HFFc6 (cell line): ENCODE measurements around the gene OR4D6. TPM values are rescaled to one million over a fixed set of nuclear protein-coding genes. Genes with fewer than 3 reads are reported as not detected.

Experiments used
- DNase-seq: peaks from one replicate; pipeline ENCODE4 v3.0.0-alpha.2; 2018
- H3K27ac Mint-ChIP-seq: 2 replicates; pipeline ENCODE4 v1.8.0; 2020; ENCODE audit warnings: mild to moderate bottlenecking, mixed read lengths
- H3K27me3 Mint-ChIP-seq: 2 replicates; pipeline ENCODE4 v1.8.0; 2021; ENCODE audit warnings: mild to moderate bottlenecking, moderate library complexity, mixed read lengths; ENCODE audit not compliant: insufficient read depth
- H3K36me3 Mint-ChIP-seq: 2 replicates; pipeline ENCODE4 v1.8.0; 2021; ENCODE audit warnings: low read depth, mixed read lengths
- H3K4me1 Mint-ChIP-seq: 2 replicates; pipeline ENCODE4 v1.8.0; 2020; ENCODE audit warnings: low read depth, mixed read lengths
- H3K4me3 Mint-ChIP-seq: 2 replicates; pipeline ENCODE4 v1.8.0; 2020; ENCODE audit warnings: mild to moderate bottlenecking, moderate library complexity, mixed read lengths
- H3K9me3 Mint-ChIP-seq: 2 replicates; pipeline ENCODE4 v1.8.0; 2020; ENCODE audit warnings: mild to moderate bottlenecking, mixed read lengths
- CTCF ChIP-seq: fragments of 200-600 bp; sonication (generic); IDR thresholded peaks from 2 replicates; pipeline ENCODE4 v1.5.0; 2021; ENCODE audit warnings: antibody characterized with exemption, mild to moderate bottlenecking
- total RNA-seq, 6 experiments: library from RNA; stranded (reverse); fragmentation: NEBNext Ultra II Directional; extraction: Animal tissue kit (Norgen Biotek cat#: 25700); gene quantifications; 2 replicates in 1 of 6; 3 replicates in 5 of 6; pipeline ENCODE4 v1.2.3, GENCODE V29; 2021

Gene OR4D6
- total RNA-seq, 6 experiments from 2014 or later = not detected

GRCh38 chr11:59463190-59463641, 6.5 kb downstream of the OR4D6 start:
- H3K36me3 Mint-ChIP-seq = no peaks in the 10 kb centered on the region
- H3K27ac Mint-ChIP-seq = no peak overlapping the region
- DNase-seq = no peak
- no peaks in the 10 kb centered on the region for H3K9me3 Mint-ChIP-seq
- H3K4me3 Mint-ChIP-seq = no peak overlapping the region
- TF ChIP-seq CTCF = no peak
- H3K27me3 Mint-ChIP-seq = peaks cover 2% of the 10 kb centered on the region; the same call in 1 of the 2 replicates
- peaks cover 6% of the 10 kb centered on the region; the same call in 1 of the 2 replicates for H3K4me1 Mint-ChIP-seq

- H3K27me3 Mint-ChIP-seq = peaks cover 4% of the 10 kb centered on the region
- H3K4me1 Mint-ChIP-seq = no peaks in the 10 kb centered on the region
- H3K36me3 Mint-ChIP-seq = no peaks in the 10 kb centered on the region
- H3K27ac Mint-ChIP-seq = no peak within 1 kb of the TSS
- H3K4me3 Mint-ChIP-seq = no peak within 1 kb of the TSS
- no peak for DNase-seq
- no peak for TF ChIP-seq CTCF
- no peaks in the 10 kb centered on the region for H3K9me3 Mint-ChIP-seq
These were observed 16.3 kb downstream of the OR4D6 start, which contains the start of gene OR4D10 for GRCh38 chr11:59473015-59473414. OR4D10 (plus strand) TSS chr11:59473315; CDS start chr11:59477430, 4,115 bp downstream.

GRCh38 chr11:59475176-59475575, 18.4 kb downstream of the OR4D6 start:
- Mint-ChIP-seq H3K36me3 (no peaks in the 10 kb centered on the region), H3K27me3 (peaks cover 4% of the 10 kb centered on the region), H3K4me3 (no peak overlapping the region), H3K27ac (no peak overlapping the region), H3K9me3 (no peaks in the 10 kb centered on the region), H3K4me1 (no peaks in the 10 kb centered on the region)
- TF ChIP-seq CTCF = no peak
- DNase-seq = no peak

- TF ChIP-seq CTCF = no peak
- H3K27ac Mint-ChIP-seq = no peak overlapping the region
- H3K4me3 Mint-ChIP-seq = no peak overlapping the region
- H3K36me3 Mint-ChIP-seq = no peaks in the 10 kb centered on the region
- H3K27me3 Mint-ChIP-seq = no peaks in the 10 kb centered on the region; the same call in 1 of the 2 replicates
- H3K4me1 Mint-ChIP-seq = no peaks in the 10 kb centered on the region
- no peaks in the 10 kb centered on the region for H3K9me3 Mint-ChIP-seq
- DNase-seq = no peak
These were observed 23.1 kb downstream of the OR4D6 start for GRCh38 chr11:59479906-59480305.

- no peaks in the 10 kb centered on the region for H3K9me3 Mint-ChIP-seq
- no peak overlapping the region for H3K27ac Mint-ChIP-seq
- H3K36me3 Mint-ChIP-seq = no peaks in the 10 kb centered on the region
- no peak for DNase-seq
- no peak for TF ChIP-seq CTCF
- no peaks in the 10 kb centered on the region; the same call in 1 of the 2 replicates for H3K27me3 Mint-ChIP-seq
- no peaks in the 10 kb centered on the region for H3K4me1 Mint-ChIP-seq
- no peak overlapping the region for H3K4me3 Mint-ChIP-seq
These were observed 23.6 kb downstream of the OR4D6 start for GRCh38 chr11:59480359-59480758.

- H3K27ac Mint-ChIP-seq = no peak overlapping the region
- no peaks in the 10 kb centered on the region for H3K9me3 Mint-ChIP-seq
- no peak for DNase-seq
- peaks cover 6% of the 10 kb centered on the region for H3K27me3 Mint-ChIP-seq
- H3K4me1 Mint-ChIP-seq = no peaks in the 10 kb centered on the region
- no peak overlapping the region for H3K4me3 Mint-ChIP-seq
- H3K36me3 Mint-ChIP-seq = no peaks in the 10 kb centered on the region
- TF ChIP-seq CTCF = no peak
These were observed 45.2 kb downstream of the OR4D6 start for GRCh38 chr11:59501931-59502330.
